Hematopoietic multipotent progenitor cell treated with erythropoietin and hydrocortisone succinate and interleukin-3 and kit ligand, for 4 days (in vitro differentiated cells): Measurements from ENCODE around the gene TMCC2.

ENCODE experiments used
- DNase-seq: peaks from one replicate; pipeline ENCODE4 v3.0.0-alpha.2; 2015

Gene TMCC2

GRCh38 chr1:205241366-205242030, 13.8 kb downstream of the TMCC2 start:
- DNase-seq = no peak

GRCh38 chr1:205243350-205244191, 15.8 kb downstream of the TMCC2 start:
- no peak for DNase-seq

- DNase-seq = no peak
Measured at GRCh38 chr1:205244384-205244783, 16.6 kb downstream of the TMCC2 start.

- no peak for DNase-seq
Measured at GRCh38 chr1:205245096-205245495, 17.4 kb downstream of the TMCC2 start.

- DNase-seq = no peak
Measured at GRCh38 chr1:205246351-205247119, 18.8 kb downstream of the TMCC2 start.

GRCh38 chr1:205247130-205247921, 19.6 kb downstream of the TMCC2 start:
- peak; percentile 35 for DNase-seq

- DNase-seq = peak; percentile 71
Measured at GRCh38 chr1:205248793-205249601, 21.3 kb downstream of the TMCC2 start.

GRCh38 chr1:205249651-205250050, 21.9 kb downstream of the TMCC2 start:
- DNase-seq = no peak

GRCh38 chr1:205250699-205251098, 23.0 kb downstream of the TMCC2 start:
- no peak for DNase-seq

- DNase-seq = no peak
Measured at GRCh38 chr1:205251576-205251975, 23.8 kb downstream of the TMCC2 start.

GRCh38 chr1:205255941-205256780, 28.4 kb downstream of the TMCC2 start:
- DNase-seq = peak; percentile 96

GRCh38 chr1:205256951-205257625, 29.3 kb downstream of the TMCC2 start:
- DNase-seq = no peak

GRCh38 chr1:205257735-205258134, 30.0 kb downstream of the TMCC2 start:
- DNase-seq = no peak

- DNase-seq = peak; percentile 35
Measured at GRCh38 chr1:205258261-205258691, 30.5 kb downstream of the TMCC2 start.

GRCh38 chr1:205258719-205259118, 31.0 kb downstream of the TMCC2 start:
- no peak for DNase-seq

- peak; percentile 40 for DNase-seq
Measured at GRCh38 chr1:205259324-205259832, 31.6 kb downstream of the TMCC2 start.

- DNase-seq = no peak
Measured at GRCh38 chr1:205259998-205260397, 32.3 kb downstream of the TMCC2 start.

- peak; percentile 60 for DNase-seq
Measured at GRCh38 chr1:205260948-205261732, 33.4 kb downstream of the TMCC2 start.
